ENCODE results near the gene CIITA. TPM values are rescaled to one million over a fixed set of nuclear protein-coding genes. Genes with fewer than 3 reads are reported as not detected.

Gene CIITA
- total RNA-seq, 1 experiment from 2014 or later: 22.4 TPM

GRCh38 chr16:10831894-10832886, 44.8 kb upstream of the CIITA start:
- no peak overlapping the region for H3K27ac Mint-ChIP-seq (ENCODE audit: unreplicated experiment)
- no TSS peak for BruUV-seq (replicated peaks)
- H3K4me3 Mint-ChIP-seq (ENCODE audit: low read depth, unreplicated experiment): no peak overlapping the region
- no peak for DNase-seq
- CTCF ChIA-PET: interaction anchor here (0.6 kb wide), 2 partner anchors 9 to 421 kb away, joined by 3 to 4 read pairs; no protein-coding TSS in a partner anchor
- no peaks in the 10 kb centered on the region for H3K9me3 Mint-ChIP-seq (ENCODE audit: low read depth, unreplicated experiment)
- intact Hi-C loops (cut with micrococcal nuclease; ENCODE audit: unreplicated experiment): no loop called here
- H3K36me3 Mint-ChIP-seq (ENCODE audit: insufficient read depth, unreplicated experiment): peaks cover 5% of the 10 kb centered on the region
- TF ChIP-seq CTCF (IDR thresholded peaks at IDR 0.05; ENCODE audit: unreplicated experiment): no peak
- no peaks in the 10 kb centered on the region for H3K27me3 Mint-ChIP-seq (ENCODE audit: unreplicated experiment)
- H3K4me1 Mint-ChIP-seq (ENCODE audit: low read depth, unreplicated experiment): peaks cover 21% of the 10 kb centered on the region

- peaks cover 5% of the 10 kb centered on the region for H3K36me3 Mint-ChIP-seq (ENCODE audit: insufficient read depth, unreplicated experiment)
- H3K9me3 Mint-ChIP-seq (ENCODE audit: low read depth, unreplicated experiment): no peaks in the 10 kb centered on the region
- DNase-seq: no peak
- no peaks in the 10 kb centered on the region for H3K27me3 Mint-ChIP-seq (ENCODE audit: unreplicated experiment)
- peaks cover 17% of the 10 kb centered on the region for H3K4me1 Mint-ChIP-seq (ENCODE audit: low read depth, unreplicated experiment)
- no TSS peak for BruUV-seq (replicated peaks)
- intact Hi-C loops (cut with micrococcal nuclease; ENCODE audit: unreplicated experiment): no loop called here
- no peak overlapping the region for H3K27ac Mint-ChIP-seq (ENCODE audit: unreplicated experiment)
- no peak for TF ChIP-seq CTCF (IDR thresholded peaks at IDR 0.05; ENCODE audit: unreplicated experiment)
- CTCF ChIA-PET: no interaction called here
- no peak overlapping the region for H3K4me3 Mint-ChIP-seq (ENCODE audit: low read depth, unreplicated experiment)
Observed at GRCh38 chr16:10833271-10833670, 43.7 kb upstream of the CIITA start.

- intact Hi-C loops (cut with micrococcal nuclease; ENCODE audit: unreplicated experiment): no loop called here
- no peak for TF ChIP-seq CTCF (IDR thresholded peaks at IDR 0.05; ENCODE audit: unreplicated experiment)
- Mint-ChIP-seq H3K4me3 (ENCODE audit: low read depth, unreplicated experiment) (no peak overlapping the region), H3K36me3 (ENCODE audit: insufficient read depth, unreplicated experiment) (no peaks in the 10 kb centered on the region), H3K9me3 (ENCODE audit: low read depth, unreplicated experiment) (no peaks in the 10 kb centered on the region), H3K4me1 (ENCODE audit: low read depth, unreplicated experiment) (peaks cover 8% of the 10 kb centered on the region), H3K27ac (ENCODE audit: unreplicated experiment) (no peak overlapping the region), H3K27me3 (ENCODE audit: unreplicated experiment) (no peaks in the 10 kb centered on the region)
- CTCF ChIA-PET: no interaction called here
- BruUV-seq (replicated peaks): no TSS peak
- no peak for DNase-seq
Observed at GRCh38 chr16:10834130-10834529, 42.9 kb upstream of the CIITA start.

- BruUV-seq (replicated peaks): no TSS peak
- intact Hi-C loops (cut with micrococcal nuclease; ENCODE audit: unreplicated experiment): no loop called here
Observed at GRCh38 chr16:10834766-10835165, 42.2 kb upstream of the CIITA start.

More at GRCh38 chr16:10834766-10835165, 42.2 kb upstream of the CIITA start:
- H3K27ac Mint-ChIP-seq (ENCODE audit: unreplicated experiment): no peak overlapping the region
- no peak for DNase-seq
- no peaks in the 10 kb centered on the region for H3K9me3 Mint-ChIP-seq (ENCODE audit: low read depth, unreplicated experiment)
- no peak overlapping the region for H3K4me3 Mint-ChIP-seq (ENCODE audit: low read depth, unreplicated experiment)
- H3K27me3 Mint-ChIP-seq (ENCODE audit: unreplicated experiment): no peaks in the 10 kb centered on the region
- CTCF ChIA-PET: interaction anchor here (0.7 kb wide), 1 partner anchor 266 kb away, joined by 3 read pairs; no protein-coding TSS in a partner anchor
- H3K4me1 Mint-ChIP-seq (ENCODE audit: low read depth, unreplicated experiment): peaks cover 2% of the 10 kb centered on the region
- no peaks in the 10 kb centered on the region for H3K36me3 Mint-ChIP-seq (ENCODE audit: insufficient read depth, unreplicated experiment)
- TF ChIP-seq CTCF (IDR thresholded peaks at IDR 0.05; ENCODE audit: unreplicated experiment): no peak

Measured in Calu3 (cell line).